Measurements from ENCODE around the gene GPR65. TPM values are rescaled to one million over a fixed set of nuclear protein-coding genes. Genes with fewer than 3 reads are reported as not detected.

GPR65 gene
- total RNA-seq = 0.19 and 0.28 TPM in 2 replicates

GRCh38 chr14:88005050-88005481 lies at the start of gene GPR65:
GPR65 (plus strand) TSS chr14:88005135; CDS start chr14:88010848, 5,713 bp downstream.

GRCh38 chr14:87992718-87993628 lies 12.0 kb upstream of the GPR65 start, which contains the start of gene GALC:
GALC (minus strand) TSS chr14:87993182; CDS start chr14:87993164, 18 bp downstream.

Other genes with a start within 250 kb of the GPR65 start
- gene GALC, start 12.0 kb upstream of the GPR65 start, total RNA-seq = 12.8 and 31.6 TPM in 2 replicates

Measured in regular cardiac myocyte (primary cell).